ENCODE data around the gene SHC2. TPM values are rescaled to one million over a fixed set of nuclear protein-coding genes. Genes with fewer than 3 reads are reported as not detected.
"Not testable (repeated sequence)": the region's sequence is repeated elsewhere in the genome, so short reads cannot be mapped to it uniquely, and the experiment has no call there.

SHC2 gene
- polyA plus RNA-seq, 4 donors = 7.6 to 18.9 (median 12.3) TPM

GRCh38 chr19:391726-392374 lies 69.0 kb downstream of the SHC2 start:
- DNase-seq (no peak), FAIRE-seq (no peak)
- no peak overlapping the region for H3K4me3 ChIP-seq (ENCODE audit: low read depth in 1 of 3, low read length in 3 of 3)
- H3K27ac ChIP-seq (ENCODE audit: low read depth in 1 of 3, low read length in 2 of 3) = no peak overlapping the region
- no peaks in the 10 kb centered on the region for H3K36me3 ChIP-seq (ENCODE audit: control insufficient read depth in 3 of 3, insufficient read depth in 2 of 3, low read depth in 1 of 3, low read length in 3 of 3)
- H3K9me3 ChIP-seq (ENCODE audit: control insufficient read depth in 2 of 2, insufficient read depth in 1 of 2, low read depth in 1 of 2, low read length in 1 of 2) = peaks cover 0 to 5% of the 10 kb centered on the region in 2 donors
- peaks cover 0 to 5% (median 0%) of the 10 kb centered on the region in 3 donors for H3K27me3 ChIP-seq (ENCODE audit: control insufficient read depth in 3 of 3, insufficient read depth in 3 of 3, low read length in 3 of 3)
- WGBS, 3 donors = 84 to 88% (median 87%) methylated on average over 30 of the region's 30 CpGs
- no peaks in the 10 kb centered on the region for H3K4me1 ChIP-seq (ENCODE audit: control insufficient read depth in 3 of 3, insufficient read depth in 2 of 3, low read depth in 1 of 3, low read length in 2 of 3)

- Histone ChIP-seq H3K9me3 (ENCODE audit: control insufficient read depth in 2 of 2, insufficient read depth in 1 of 2, low read depth in 1 of 2, low read length in 1 of 2) (peaks cover 0 to 5% of the 10 kb centered on the region in 2 donors), H3K36me3 (ENCODE audit: control insufficient read depth in 3 of 3, insufficient read depth in 2 of 3, low read depth in 1 of 3, low read length in 3 of 3) (no peaks in the 10 kb centered on the region), H3K4me1 (ENCODE audit: control insufficient read depth in 3 of 3, insufficient read depth in 2 of 3, low read depth in 1 of 3, low read length in 2 of 3) (no peaks in the 10 kb centered on the region), H3K4me3 (ENCODE audit: low read depth in 1 of 3, low read length in 3 of 3) (no peak overlapping the region), H3K27me3 (ENCODE audit: control insufficient read depth in 3 of 3, insufficient read depth in 3 of 3, low read length in 3 of 3) (peaks cover 0 to 5% (median 0%) of the 10 kb centered on the region in 3 donors), H3K27ac (ENCODE audit: low read depth in 1 of 3, low read length in 2 of 3) (no peak overlapping the region)
- FAIRE-seq = no peak
- WGBS, 3 donors = 70 to 80% (median 79%) methylated on average over 2 of the region's 2 CpGs
- DNase-seq = no peak
These were observed 69.7 kb downstream of the SHC2 start for GRCh38 chr19:391207-391557.

- 75 to 84% (median 81%) methylated on average over 28 to 30 of the region's 30 CpGs for WGBS, 3 donors
- peaks cover 0 to 8% (median 0%) of the 10 kb centered on the region in 3 donors for H3K27me3 ChIP-seq (ENCODE audit: control insufficient read depth in 3 of 3, insufficient read depth in 3 of 3, low read length in 3 of 3)
- no peak overlapping the region for H3K4me3 ChIP-seq (ENCODE audit: low read depth in 1 of 3, low read length in 3 of 3)
- peaks cover 0 to 2% of the 10 kb centered on the region in 2 donors for H3K9me3 ChIP-seq (ENCODE audit: control insufficient read depth in 2 of 2, insufficient read depth in 1 of 2, low read depth in 1 of 2, low read length in 1 of 2)
- H3K27ac ChIP-seq (ENCODE audit: low read depth in 1 of 3, low read length in 2 of 3) = no peak overlapping the region
- H3K36me3 ChIP-seq (ENCODE audit: control insufficient read depth in 3 of 3, insufficient read depth in 2 of 3, low read depth in 1 of 3, low read length in 3 of 3) = no peaks in the 10 kb centered on the region
- no peak for FAIRE-seq
- DNase-seq = no peak
- no peaks in the 10 kb centered on the region for H3K4me1 ChIP-seq (ENCODE audit: control insufficient read depth in 3 of 3, insufficient read depth in 2 of 3, low read depth in 1 of 3, low read length in 2 of 3)
These were observed 70.2 kb downstream of the SHC2 start for GRCh38 chr19:390386-391206.

GRCh38 chr19:389935-390289 lies 70.9 kb downstream of the SHC2 start:
- 77 to 87% (median 80%) methylated on average over 10 to 12 of the region's 12 CpGs for WGBS, 3 donors
- H3K27ac ChIP-seq (ENCODE audit: low read depth in 1 of 3, low read length in 2 of 3) = no peak overlapping the region
- H3K9me3 ChIP-seq (ENCODE audit: control insufficient read depth in 2 of 2, insufficient read depth in 1 of 2, low read depth in 1 of 2, low read length in 1 of 2) = no peaks in the 10 kb centered on the region
- DNase-seq (no peak), FAIRE-seq (no peak)
- H3K27me3 ChIP-seq (ENCODE audit: control insufficient read depth in 3 of 3, insufficient read depth in 3 of 3, low read length in 3 of 3) = peaks cover 0 to 8% (median 0%) of the 10 kb centered on the region in 3 donors
- H3K4me1 ChIP-seq (ENCODE audit: control insufficient read depth in 3 of 3, insufficient read depth in 2 of 3, low read depth in 1 of 3, low read length in 2 of 3) = no peaks in the 10 kb centered on the region
- H3K4me3 ChIP-seq (ENCODE audit: low read depth in 1 of 3, low read length in 3 of 3) = no peak overlapping the region
- H3K36me3 ChIP-seq (ENCODE audit: control insufficient read depth in 3 of 3, insufficient read depth in 2 of 3, low read depth in 1 of 3, low read length in 3 of 3) = no peaks in the 10 kb centered on the region

- WGBS, 3 donors = 53 to 56% (median 53%) methylated on average over 21 of the region's 21 CpGs
- Histone ChIP-seq H3K27me3 (ENCODE audit: control insufficient read depth in 3 of 3, insufficient read depth in 3 of 3, low read length in 3 of 3) (peaks cover 0 to 11% (median 0%) of the 10 kb centered on the region in 3 donors), H3K4me1 (ENCODE audit: control insufficient read depth in 3 of 3, insufficient read depth in 2 of 3, low read depth in 1 of 3, low read length in 2 of 3) (no peaks in the 10 kb centered on the region), H3K36me3 (ENCODE audit: control insufficient read depth in 3 of 3, insufficient read depth in 2 of 3, low read depth in 1 of 3, low read length in 3 of 3) (no peaks in the 10 kb centered on the region), H3K9me3 (ENCODE audit: control insufficient read depth in 2 of 2, insufficient read depth in 1 of 2, low read depth in 1 of 2, low read length in 1 of 2) (no peaks in the 10 kb centered on the region), H3K4me3 (ENCODE audit: low read depth in 1 of 3, low read length in 3 of 3) (no peak overlapping the region), H3K27ac (ENCODE audit: low read depth in 1 of 3, low read length in 2 of 3) (no peak overlapping the region)
- DNase-seq = no peak
- no peak for FAIRE-seq
These were observed 71.4 kb downstream of the SHC2 start for GRCh38 chr19:389255-389934.

- FAIRE-seq (no peak), DNase-seq (no peak)
- H3K4me3 ChIP-seq (ENCODE audit: low read depth in 1 of 3, low read length in 3 of 3) = no peak overlapping the region
- no peaks in the 10 kb centered on the region for H3K4me1 ChIP-seq (ENCODE audit: control insufficient read depth in 3 of 3, insufficient read depth in 2 of 3, low read depth in 1 of 3, low read length in 2 of 3)
- no peaks in the 10 kb centered on the region for H3K9me3 ChIP-seq (ENCODE audit: control insufficient read depth in 2 of 2, insufficient read depth in 1 of 2, low read depth in 1 of 2, low read length in 1 of 2)
- H3K27ac ChIP-seq (ENCODE audit: low read depth in 1 of 3, low read length in 2 of 3) = no peak overlapping the region
- no peaks in the 10 kb centered on the region for H3K36me3 ChIP-seq (ENCODE audit: control insufficient read depth in 3 of 3, insufficient read depth in 2 of 3, low read depth in 1 of 3, low read length in 3 of 3)
- H3K27me3 ChIP-seq (ENCODE audit: control insufficient read depth in 3 of 3, insufficient read depth in 3 of 3, low read length in 3 of 3) = peaks cover 0 to 18% (median 6%) of the 10 kb centered on the region in 3 donors
- WGBS, 3 donors = 82 to 86% (median 82%) methylated on average over 16 to 17 of the region's 17 CpGs
These were observed 72.1 kb downstream of the SHC2 start for GRCh38 chr19:388691-389090.

- Histone ChIP-seq H3K27me3 (ENCODE audit: control insufficient read depth in 3 of 3, insufficient read depth in 3 of 3, low read length in 3 of 3) (peaks cover 0 to 26% (median 6%) of the 10 kb centered on the region in 3 donors), H3K36me3 (ENCODE audit: control insufficient read depth in 3 of 3, insufficient read depth in 2 of 3, low read depth in 1 of 3, low read length in 3 of 3) (no peaks in the 10 kb centered on the region), H3K9me3 (ENCODE audit: control insufficient read depth in 2 of 2, insufficient read depth in 1 of 2, low read depth in 1 of 2, low read length in 1 of 2) (no peaks in the 10 kb centered on the region), H3K4me3 (ENCODE audit: low read depth in 1 of 3, low read length in 3 of 3) (no peak overlapping the region), H3K4me1 (ENCODE audit: control insufficient read depth in 3 of 3, insufficient read depth in 2 of 3, low read depth in 1 of 3, low read length in 2 of 3) (no peaks in the 10 kb centered on the region), H3K27ac (ENCODE audit: low read depth in 1 of 3, low read length in 2 of 3) (no peak overlapping the region)
- DNase-seq (no peak), FAIRE-seq (no peak)
- WGBS, 3 donors = 81 to 88% (median 85%) methylated on average over 13 to 21 of the region's 21 CpGs
These were observed 73.1 kb downstream of the SHC2 start for GRCh38 chr19:387777-388176.

- not testable (repeated sequence) for H3K4me3 ChIP-seq (ENCODE audit: low read depth in 1 of 3, low read length in 3 of 3); FAIRE-seq; H3K4me1 ChIP-seq (ENCODE audit: control insufficient read depth in 3 of 3, insufficient read depth in 2 of 3, low read depth in 1 of 3, low read length in 2 of 3); H3K27ac ChIP-seq (ENCODE audit: low read depth in 1 of 3, low read length in 2 of 3); DNase-seq; H3K9me3 ChIP-seq (ENCODE audit: control insufficient read depth in 2 of 2, insufficient read depth in 1 of 2, low read depth in 1 of 2, low read length in 1 of 2); H3K36me3 ChIP-seq (ENCODE audit: control insufficient read depth in 3 of 3, insufficient read depth in 2 of 3, low read depth in 1 of 3, low read length in 3 of 3)
- peaks cover 0 to 26% (median 6%) of the 10 kb centered on the region in 3 donors for H3K27me3 ChIP-seq (ENCODE audit: control insufficient read depth in 3 of 3, insufficient read depth in 3 of 3, low read length in 3 of 3)
- 15 to 36% (median 24%) methylated on average over 7 to 17 of the region's 22 CpGs for WGBS, 3 donors
These were observed 74.1 kb downstream of the SHC2 start for GRCh38 chr19:386632-387301.
